Transverse colon (tissue), 4 donors: ENCODE measurements around the gene HS3ST3A1. TPM values are rescaled to one million over a fixed set of nuclear protein-coding genes. Genes with fewer than 3 reads are reported as not detected.

Source experiments
- DNase-seq: peaks from one replicate; pipeline ENCODE4 v3.0.0-alpha.2; 2019
- H3K27ac ChIP-seq, 4 donors: fragments of 200-600 bp; sonication (generic); 2 replicates each; pipeline ENCODE4 v1.5.1; 2016 to 2018; ENCODE audit warnings: inconsistent platforms in 4 of 4
- H3K27me3 ChIP-seq: fragments of 200-600 bp; sonication (generic); 2 replicates; pipeline ENCODE4 v1.5.1; 2017; ENCODE audit warnings: inconsistent platforms
- H3K36me3 ChIP-seq, 4 donors: fragments of 200-600 bp; sonication (generic); 2 replicates each; pipeline ENCODE4 v1.5.1; 2017 to 2019; ENCODE audit warnings: inconsistent platforms in 4 of 4
- H3K4me1 ChIP-seq, 4 donors: fragments of 200-600 bp; sonication (generic); 2 replicates each; pipeline ENCODE4 v1.5.1; 2017 to 2020; ENCODE audit warnings: inconsistent platforms in 4 of 4
- H3K4me3 ChIP-seq, 4 donors: fragments of 200-600 bp; sonication (generic); 1 replicate in 1 of 4; 2 replicates in 3 of 4; pipeline versions ENCODE4 v1.5.1 to v1.6.1; 2017 to 2019; ENCODE audit warnings: inconsistent platforms in 4 of 4
- H3K9me3 ChIP-seq, 2 donors: fragments of 200-600 bp; sonication (generic); 2 replicates each; pipeline ENCODE4 v1.5.1; 2017 to 2019; ENCODE audit warnings: inconsistent platforms in 2 of 2
- EP300 ChIP-seq: sonication (generic); formaldehyde crosslinking; IDR thresholded peaks from one replicate; pipeline ENCODE4 v1.6.1; 2017; ENCODE audit warnings: antibody characterized with exemption, low read depth
- POLR2A ChIP-seq: fragments of 450-650 bp; IDR thresholded peaks from one replicate; pipeline ENCODE4 v1.6.1; 2016; ENCODE audit warnings: antibody characterized with exemption, mild to moderate bottlenecking, moderate library complexity
- POLR2AphosphoS5 ChIP-seq, 3 donors: sonication (generic); formaldehyde crosslinking; IDR thresholded peaks; one replicate each; pipeline ENCODE4 v1.6.1; 2016; ENCODE audit warnings: antibody characterized with exemption in 3 of 3
- WGBS, 2 donors: methylation state at CpG; one replicate each; pipeline ENCODE4 v1.1.5; 2018; ENCODE audit warnings: low coverage in 1 of 2; 5-methylcytosine and 5-hydroxymethylcytosine counted together
- in situ Hi-C, 4 donors: fragments of 200-750 bp; cut with MboI; loops; one replicate each; pipeline versions ENCODE4 v1.15.0 to v1.15.1; 2017; ENCODE audit warnings: low sequenced_read_pairs in 3 of 4, low pct_ligation_motif_present in 1 of 4, low pct_unique_long_range_greater_than_20kb in 1 of 4
- intact Hi-C: fragments of 100-400 bp; cut with DNase I; formaldehyde crosslinking; loops from one replicate; pipeline ENCODE4 v1.15.1; 2023; ENCODE audit warnings: low total_unique reads
- total RNA-seq, 4 donors: library from RNA; depleted of rRNA; stranded (reverse); fragments of >200 nt; gene quantifications; one replicate each; pipeline ENCODE4 v1.1.0, GENCODE V29; 2016
- TF ChIP-seq, protein P1 (sequence below), 5 experiments: fragments of 200-600 bp in 3 of 5; fragments of 450-650 bp in 2 of 5; sonication (generic) in 3 of 5; IDR thresholded peaks; 1 replicate in 2 of 5; 2 replicates in 3 of 5; pipeline ENCODE4 v1.5.1; 2016 to 2017; ENCODE audit warnings: antibody characterized with exemption in 5 of 5, inconsistent platforms in 3 of 5, mild to moderate bottlenecking in 2 of 5, moderate library complexity in 1 of 5

The HS3ST3A1 gene
- total RNA-seq, 4 donors from 2014 or later: 0.41 to 3.6 (median 1.8) TPM

DNA sequence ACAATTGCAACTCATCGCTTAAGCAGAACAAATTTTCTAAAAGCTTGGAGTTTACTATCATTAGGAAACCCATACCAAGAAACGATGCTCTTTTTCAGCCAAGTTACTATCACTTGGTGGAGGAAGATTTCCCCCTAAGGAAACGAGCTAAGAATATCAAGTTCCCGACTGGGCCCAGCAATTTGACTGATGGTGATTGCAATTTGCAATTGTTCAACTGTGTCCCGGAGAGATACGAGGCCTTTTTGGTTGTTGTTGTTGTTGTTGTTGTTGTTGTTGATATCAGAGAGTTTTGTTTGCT, 6.2 kb downstream of the HS3ST3A1 start:
- H3K36me3 ChIP-seq: no peaks in the 10 kb centered on the region
- 71 to 92% methylated on average over 6 of the region's 6 CpGs for WGBS, 2 donors
- H3K9me3 ChIP-seq: no peaks in the 10 kb centered on the region
- in situ Hi-C loops: loop anchor here (10.0 to 25.0 kb wide), 5 partner anchors 258 to 1329 kb away; partner anchors contain the start of gene HS3ST3B1 (in 2 of the 4)
- H3K27me3 ChIP-seq: peaks cover 42% of the 10 kb centered on the region
- no peak overlapping the region for H3K27ac ChIP-seq
- intact Hi-C loops: loop anchor here (2.0 to 10.0 kb wide), 2 partner anchors 707 to 1329 kb away; no protein-coding TSS in a partner anchor
- H3K4me1 ChIP-seq: peaks cover 0 to 2% (median under 1%) of the 10 kb centered on the region in 4 donors
- no peak overlapping the region for H3K4me3 ChIP-seq
- no peak for DNase-seq
- TF ChIP-seq EP300 (no peak), POLR2A (no peak)

DNA sequence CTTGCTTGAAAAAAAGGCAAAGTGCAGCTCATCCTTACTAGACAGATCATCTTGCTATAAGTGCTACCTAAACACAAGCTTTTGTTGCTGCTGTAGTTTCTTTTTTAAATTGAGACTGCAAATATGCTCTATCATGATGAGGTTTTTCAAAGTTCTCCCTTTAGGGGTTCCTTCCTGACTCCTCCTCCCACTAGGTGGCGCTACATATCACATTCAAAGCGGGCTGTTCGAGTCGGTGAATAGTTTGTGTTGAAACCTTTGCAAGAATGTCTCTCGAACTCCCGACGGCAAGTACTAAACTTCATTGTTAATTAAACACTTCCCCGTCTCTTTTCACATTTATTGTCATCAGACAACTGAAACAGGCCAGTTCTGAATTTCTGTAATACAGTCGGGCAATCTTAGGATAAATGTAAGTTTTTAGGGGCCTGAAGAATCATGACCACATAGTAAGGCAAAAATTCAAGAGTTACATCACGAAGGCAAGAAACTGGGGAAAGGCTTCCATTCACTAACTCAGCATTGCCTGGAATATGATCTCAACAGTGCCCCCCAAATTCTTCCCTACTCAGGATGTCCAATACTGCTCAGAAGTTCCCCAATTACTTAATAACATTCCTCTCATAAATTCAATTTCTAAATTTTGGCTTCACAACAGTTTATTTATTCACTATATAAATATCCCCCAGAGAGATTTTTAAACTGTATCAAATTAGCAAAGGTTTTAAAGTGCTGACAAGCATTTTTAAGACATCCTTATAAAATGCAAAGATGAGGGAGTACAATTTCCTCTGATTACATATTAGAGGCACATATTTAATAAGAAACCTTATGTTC, 6.7 kb downstream of the HS3ST3A1 start:
- Histone ChIP-seq H3K36me3 (no peaks in the 10 kb centered on the region), H3K9me3 (no peaks in the 10 kb centered on the region), H3K4me3 (no peak overlapping the region), H3K27me3 (peaks cover 37% of the 10 kb centered on the region), H3K27ac (no peak overlapping the region), H3K4me1 (no peaks in the 10 kb centered on the region)
- TF ChIP-seq POLR2A: no peak
- TF ChIP-seq, protein P1, sequence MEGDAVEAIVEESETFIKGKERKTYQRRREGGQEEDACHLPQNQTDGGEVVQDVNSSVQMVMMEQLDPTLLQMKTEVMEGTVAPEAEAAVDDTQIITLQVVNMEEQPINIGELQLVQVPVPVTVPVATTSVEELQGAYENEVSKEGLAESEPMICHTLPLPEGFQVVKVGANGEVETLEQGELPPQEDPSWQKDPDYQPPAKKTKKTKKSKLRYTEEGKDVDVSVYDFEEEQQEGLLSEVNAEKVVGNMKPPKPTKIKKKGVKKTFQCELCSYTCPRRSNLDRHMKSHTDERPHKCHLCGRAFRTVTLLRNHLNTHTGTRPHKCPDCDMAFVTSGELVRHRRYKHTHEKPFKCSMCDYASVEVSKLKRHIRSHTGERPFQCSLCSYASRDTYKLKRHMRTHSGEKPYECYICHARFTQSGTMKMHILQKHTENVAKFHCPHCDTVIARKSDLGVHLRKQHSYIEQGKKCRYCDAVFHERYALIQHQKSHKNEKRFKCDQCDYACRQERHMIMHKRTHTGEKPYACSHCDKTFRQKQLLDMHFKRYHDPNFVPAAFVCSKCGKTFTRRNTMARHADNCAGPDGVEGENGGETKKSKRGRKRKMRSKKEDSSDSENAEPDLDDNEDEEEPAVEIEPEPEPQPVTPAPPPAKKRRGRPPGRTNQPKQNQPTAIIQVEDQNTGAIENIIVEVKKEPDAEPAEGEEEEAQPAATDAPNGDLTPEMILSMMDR (IDR thresholded peaks at IDR 0.05): peak; percentile 81 to 92 (median 84)
- 10 to 21% methylated on average over 4 to 10 of the region's 10 CpGs for WGBS, 2 donors
- intact Hi-C loops: loop anchor here (2.0 to 10.0 kb wide), 2 partner anchors 708 to 1330 kb away; no protein-coding TSS in a partner anchor
- in situ Hi-C loops: loop anchor here (5.0 to 25.0 kb wide), 6 partner anchors 258 to 1332 kb away; partner anchors contain the start of gene HS3ST3B1 (in 2 of the 4)
- peak; percentile 73 for DNase-seq

DNA sequence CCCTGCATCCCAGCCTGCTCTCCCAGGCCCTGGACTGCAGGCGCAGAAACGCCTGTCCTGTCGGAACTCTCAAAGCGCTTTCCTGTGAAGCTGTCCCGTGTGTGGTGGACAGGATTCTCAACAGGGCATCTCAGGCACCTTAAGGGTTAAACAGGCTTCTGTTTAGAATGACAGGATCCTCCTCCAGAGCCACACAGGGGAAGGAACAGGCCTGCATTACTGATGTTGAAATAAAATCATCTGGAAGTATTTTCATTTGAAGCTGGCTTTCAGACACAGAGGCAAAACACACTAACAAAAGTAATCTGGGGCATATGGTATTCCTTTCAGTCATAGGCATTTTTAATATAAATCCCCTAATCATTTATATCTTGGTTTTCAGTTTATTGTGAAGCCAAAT, 7.4 kb downstream of the HS3ST3A1 start:
- H3K36me3 ChIP-seq: no peaks in the 10 kb centered on the region
- DNase-seq: no peak
- H3K4me1 ChIP-seq: no peaks in the 10 kb centered on the region
- no peak overlapping the region for H3K4me3 ChIP-seq
- intact Hi-C loops (loop anchor here (2.0 to 10.0 kb wide), 2 partner anchors 708 to 1330 kb away; no protein-coding TSS in a partner anchor), in situ Hi-C loops (loop anchor here (5.0 to 25.0 kb wide), 6 partner anchors 257 to 1333 kb away; partner anchors contain the start of gene HS3ST3B1 (in 2 of the 4))
- no peaks in the 10 kb centered on the region for H3K9me3 ChIP-seq
- TF ChIP-seq POLR2AphosphoS5 (IDR thresholded peaks at IDR 0.05) (no peak), POLR2A (no peak), EP300 (no peak)
- TF ChIP-seq, protein P1 (IDR thresholded peaks at IDR 0.05): no peak
- no peak overlapping the region for H3K27ac ChIP-seq
- 85 to 93% methylated on average over 5 of the region's 5 CpGs for WGBS, 2 donors
- H3K27me3 ChIP-seq: peaks cover 30% of the 10 kb centered on the region

DNA sequence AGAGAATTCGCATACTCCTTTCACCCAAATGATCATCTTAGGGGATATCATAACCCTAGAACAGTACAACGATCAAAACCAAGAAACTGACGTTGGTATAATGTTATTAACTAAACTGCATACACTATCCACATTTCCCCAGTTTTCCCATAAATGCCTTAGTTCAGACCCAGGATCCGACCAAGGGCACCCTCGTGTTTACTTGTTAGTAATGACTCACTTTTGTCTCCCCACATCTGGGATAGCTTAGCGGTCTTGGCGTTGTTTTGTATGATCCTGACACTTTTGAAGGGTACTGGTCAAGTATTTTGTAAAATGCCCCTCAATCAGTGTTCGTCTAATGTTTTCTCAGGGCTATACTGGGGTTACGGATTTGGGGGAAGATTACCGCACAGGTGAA, 8.0 kb downstream of the HS3ST3A1 start:
- TF ChIP-seq POLR2AphosphoS5 (IDR thresholded peaks at IDR 0.05) (no peak), EP300 (no peak), POLR2A (no peak)
- TF ChIP-seq, protein P1 (IDR thresholded peaks at IDR 0.05): no peak
- intact Hi-C loops: loop anchor here (2.0 to 10.0 kb wide), 2 partner anchors 709 to 1331 kb away; no protein-coding TSS in a partner anchor
- peaks cover 25% of the 10 kb centered on the region for H3K27me3 ChIP-seq
- no peak overlapping the region for H3K27ac ChIP-seq
- in situ Hi-C loops: loop anchor here (5.0 to 25.0 kb wide), 6 partner anchors 256 to 1334 kb away; partner anchors contain the start of gene HS3ST3B1 (in 2 of the 4)
- no peak overlapping the region for H3K4me3 ChIP-seq
- no peak for DNase-seq
- no peaks in the 10 kb centered on the region for H3K4me1 ChIP-seq
- WGBS, 2 donors: 76 to 80% methylated on average over 5 to 10 of the region's 10 CpGs
- H3K9me3 ChIP-seq: no peaks in the 10 kb centered on the region
- no peaks in the 10 kb centered on the region for H3K36me3 ChIP-seq
